ENCODE measurements around the gene DROSHA. TPM values are rescaled to one million over a fixed set of nuclear protein-coding genes. Genes with fewer than 3 reads are reported as not detected.

DROSHA gene
- total RNA-seq, 1 experiment from 2014 or later, result 106 TPM

GRCh38 chr5:31404325-31404724, 127.6 kb downstream of the DROSHA start:
- Histone ChIP-seq H3K4me2 (ENCODE audit: insufficient read depth, insufficient read length, low read length) (no peak overlapping the region), H3K79me1 (ENCODE audit: insufficient read depth, low read depth, low read length, poor library complexity, severe bottlenecking) (no peaks in the 10 kb centered on the region), H4K5ac (ENCODE audit: insufficient read length, low read depth, low read length) (no peak overlapping the region), H3K9me3 (ENCODE audit: control insufficient read depth, low read depth, low read length) (no peaks in the 10 kb centered on the region), H2BK15ac (ENCODE audit: low read depth, low read length) (no peak overlapping the region), H4K91ac (ENCODE audit: insufficient read length, low read depth, low read length) (no peak overlapping the region), H2BK12ac (ENCODE audit: insufficient read length, low read depth, low read length) (no peak overlapping the region), H3K27ac (ENCODE audit: insufficient read length, low read depth, low read length) (no peak overlapping the region), H3K27me3 (ENCODE audit: insufficient read depth, low read length) (no peaks in the 10 kb centered on the region), H2AK5ac (ENCODE audit: insufficient read length, low read length) (no peak overlapping the region), H3K4ac (ENCODE audit: low read depth, low read length) (no peak overlapping the region), H3K56ac (ENCODE audit: insufficient read length, low read depth, low read length) (no peak overlapping the region), H3K23me2 (ENCODE audit: insufficient read length, low read depth, low read length, poor library complexity, severe bottlenecking) (no peaks in the 10 kb centered on the region), H3K23ac (ENCODE audit: insufficient read length, low read depth, low read length) (no peak overlapping the region), H2BK5ac (ENCODE audit: insufficient read length, low read length) (no peak overlapping the region), H2BK120ac (ENCODE audit: low read depth, low read length, poor library complexity, severe bottlenecking) (no peak overlapping the region), H3T11ph (ENCODE audit: low read length) (no peak overlapping the region), H3K9ac (ENCODE audit: extremely low read depth, insufficient read length, low read length) (no peak overlapping the region), H2BK20ac (ENCODE audit: low read depth, low read length, poor library complexity, severe bottlenecking) (no peak overlapping the region), H4K20me1 (ENCODE audit: control insufficient read depth, insufficient read depth, insufficient read length) (no peaks in the 10 kb centered on the region), H2AFZ (ENCODE audit: low read length) (no peak overlapping the region), H4K8ac (replicated peaks; ENCODE audit: insufficient read length, low read depth, low read length) (no peak overlapping the region), H3K18ac (ENCODE audit: insufficient read length, low read depth, low read length) (no peak overlapping the region), H3K14ac (ENCODE audit: insufficient read depth, low read length) (no peak overlapping the region), H3K79me2 (ENCODE audit: insufficient read depth, low read length) (no peaks in the 10 kb centered on the region), H3K4me1 (ENCODE audit: insufficient read depth, low read length) (no peaks in the 10 kb centered on the region)
- Mint-ChIP-seq H3K27me3 (ENCODE audit: low read depth) (no peaks in the 10 kb centered on the region), H3K4me1 (no peaks in the 10 kb centered on the region), H3K36me3 (ENCODE audit: insufficient read depth in 1 of 3, low read depth in 3 of 3) (peaks cover 8 to 62% (median 35%) of the 10 kb centered on the region in 3 experiments; a peak in 6 of 7 replicates), H3K27ac (peak overlapping the region in 2 of 3 experiments; percentile 45 to 73; a peak in 1 of 7 replicates), H3K9me3 (no peaks in the 10 kb centered on the region), H3K4me3 (no peak overlapping the region)
- no peak for TF ChIP-seq CTCF (conservative IDR thresholded peaks at IDR 0.05)
- WGBS (ENCODE audit: extremely low coverage, insufficient read length, low lambda C conversion rate), result no CpG with 5 or more reads among the region's 3 CpGs
- no peak for DNase-seq

Data from H9 (cell line).